HL-60 (cell line): ENCODE results near the gene INAFM2.

Experiments used
- DNase-seq, 2 experiments: peaks; one replicate each; pipeline ENCODE4 v3.0.0-alpha.2; 2010 to 2020; ENCODE audit warnings: low read depth in 1 of 2, low spot score in 1 of 2
- H3K27ac ChIP-seq: fragments of 250-450 bp; sonication (Bioruptor Pico); replicated peaks from 2 replicates; pipeline ENCODE4 v1.5.1; 2020; ENCODE audit warnings: mild to moderate bottlenecking, moderate library complexity
- H3K27me3 ChIP-seq: fragments of 250-450 bp; sonication (Bioruptor Pico); 2 replicates; pipeline ENCODE4 v1.5.1; 2021; ENCODE audit warnings: mild to moderate bottlenecking, moderate library complexity; ENCODE audit not compliant: insufficient read depth, poor library complexity, severe bottlenecking
- H3K4me3 ChIP-seq: replicated peaks from 2 replicates; pipeline ENCODE4 v1.5.1; 2011; ENCODE audit warnings: mild to moderate bottlenecking, control low read depth, low read length; ENCODE audit not compliant: insufficient read depth
- CTCF ChIP-seq: IDR thresholded peaks from one replicate; pipeline ENCODE4 v1.5.1; 2011; ENCODE audit warnings: low read length, control low read depth, inconsistent platforms; ENCODE audit not compliant: insufficient read depth
- GABPA ChIP-seq: IDR thresholded peaks from 2 replicates; pipeline ENCODE4 v1.6.1; 2012; ENCODE audit warnings: low read depth
- POLR2AphosphoS5 ChIP-seq: IDR thresholded peaks from 2 replicates; pipeline ENCODE4 v1.6.1; 2012; ENCODE audit warnings: low read depth
- SPI1 ChIP-seq: IDR thresholded peaks from 2 replicates; pipeline ENCODE4 v1.6.1; 2012; ENCODE audit warnings: low read depth, mild to moderate bottlenecking, borderline replicate concordance
- TF ChIP-seq, protein P1 (sequence below): IDR thresholded peaks from 2 replicates; pipeline ENCODE4 v1.6.1; 2012; ENCODE audit warnings: low read depth; ENCODE audit not compliant: insufficient replicate concordance

INAFM2 gene

GRCh38 chr15:40369474-40369869, 46.0 kb downstream of the INAFM2 start:
- H3K27ac ChIP-seq = no peak overlapping the region
- no peak overlapping the region for H3K4me3 ChIP-seq
- no peak for DNase-seq
- TF ChIP-seq POLR2AphosphoS5 (no peak), SPI1 (no peak), CTCF (no peak), GABPA (no peak)
- TF ChIP-seq, protein P1, sequence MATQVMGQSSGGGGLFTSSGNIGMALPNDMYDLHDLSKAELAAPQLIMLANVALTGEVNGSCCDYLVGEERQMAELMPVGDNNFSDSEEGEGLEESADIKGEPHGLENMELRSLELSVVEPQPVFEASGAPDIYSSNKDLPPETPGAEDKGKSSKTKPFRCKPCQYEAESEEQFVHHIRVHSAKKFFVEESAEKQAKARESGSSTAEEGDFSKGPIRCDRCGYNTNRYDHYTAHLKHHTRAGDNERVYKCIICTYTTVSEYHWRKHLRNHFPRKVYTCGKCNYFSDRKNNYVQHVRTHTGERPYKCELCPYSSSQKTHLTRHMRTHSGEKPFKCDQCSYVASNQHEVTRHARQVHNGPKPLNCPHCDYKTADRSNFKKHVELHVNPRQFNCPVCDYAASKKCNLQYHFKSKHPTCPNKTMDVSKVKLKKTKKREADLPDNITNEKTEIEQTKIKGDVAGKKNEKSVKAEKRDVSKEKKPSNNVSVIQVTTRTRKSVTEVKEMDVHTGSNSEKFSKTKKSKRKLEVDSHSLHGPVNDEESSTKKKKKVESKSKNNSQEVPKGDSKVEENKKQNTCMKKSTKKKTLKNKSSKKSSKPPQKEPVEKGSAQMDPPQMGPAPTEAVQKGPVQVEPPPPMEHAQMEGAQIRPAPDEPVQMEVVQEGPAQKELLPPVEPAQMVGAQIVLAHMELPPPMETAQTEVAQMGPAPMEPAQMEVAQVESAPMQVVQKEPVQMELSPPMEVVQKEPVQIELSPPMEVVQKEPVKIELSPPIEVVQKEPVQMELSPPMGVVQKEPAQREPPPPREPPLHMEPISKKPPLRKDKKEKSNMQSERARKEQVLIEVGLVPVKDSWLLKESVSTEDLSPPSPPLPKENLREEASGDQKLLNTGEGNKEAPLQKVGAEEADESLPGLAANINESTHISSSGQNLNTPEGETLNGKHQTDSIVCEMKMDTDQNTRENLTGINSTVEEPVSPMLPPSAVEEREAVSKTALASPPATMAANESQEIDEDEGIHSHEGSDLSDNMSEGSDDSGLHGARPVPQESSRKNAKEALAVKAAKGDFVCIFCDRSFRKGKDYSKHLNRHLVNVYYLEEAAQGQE = no peak
- no peaks in the 10 kb centered on the region for H3K27me3 ChIP-seq

DNA sequence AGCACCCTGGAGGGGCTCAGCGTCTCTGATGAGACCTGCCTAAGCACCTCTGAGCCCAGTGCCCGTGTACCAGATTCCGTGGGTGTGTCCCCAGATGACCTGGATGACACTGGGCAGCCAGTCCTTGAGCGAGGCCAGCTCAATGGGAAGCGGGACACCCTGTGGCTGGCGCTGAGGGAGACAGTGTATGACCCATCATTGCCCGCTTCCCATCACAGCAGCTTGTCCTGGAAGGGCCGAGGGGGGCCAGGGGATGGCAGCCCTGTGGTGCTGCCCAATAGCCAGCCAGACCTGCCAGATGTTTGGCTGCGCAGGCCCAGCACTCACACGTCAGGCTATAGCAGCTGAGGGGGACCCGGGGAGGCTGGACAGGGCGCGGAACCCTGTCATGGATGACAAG, 46.5 kb downstream of the INAFM2 start:
- Histone ChIP-seq H3K27me3 (no peaks in the 10 kb centered on the region), H3K27ac (no peak overlapping the region), H3K4me3 (no peak overlapping the region)
- TF ChIP-seq, protein P1 = no peak
- TF ChIP-seq SPI1 (no peak), CTCF (no peak), GABPA (no peak), POLR2AphosphoS5 (no peak)
- no peak for DNase-seq

- no peak overlapping the region for H3K27ac ChIP-seq
- peak in 1 of 2 experiments; percentile 12 for DNase-seq
- TF ChIP-seq POLR2AphosphoS5 (no peak), SPI1 (peak; percentile 79)
- H3K27me3 ChIP-seq = no peaks in the 10 kb centered on the region
- no peak overlapping the region for H3K4me3 ChIP-seq
These were observed 49.5 kb downstream of the INAFM2 start for GRCh38 chr15:40372981-40373380.
